Measurements from ENCODE around the gene DOCK6. TPM values are rescaled to one million over a fixed set of nuclear protein-coding genes. Genes with fewer than 3 reads are reported as not detected.
A peak's percentile ranks its signal among the peaks of the same experiment; 100 is the strongest.

Gene DOCK6
- total RNA-seq, 1 donor from 2014 or later, result 43.2 TPM

DNA sequence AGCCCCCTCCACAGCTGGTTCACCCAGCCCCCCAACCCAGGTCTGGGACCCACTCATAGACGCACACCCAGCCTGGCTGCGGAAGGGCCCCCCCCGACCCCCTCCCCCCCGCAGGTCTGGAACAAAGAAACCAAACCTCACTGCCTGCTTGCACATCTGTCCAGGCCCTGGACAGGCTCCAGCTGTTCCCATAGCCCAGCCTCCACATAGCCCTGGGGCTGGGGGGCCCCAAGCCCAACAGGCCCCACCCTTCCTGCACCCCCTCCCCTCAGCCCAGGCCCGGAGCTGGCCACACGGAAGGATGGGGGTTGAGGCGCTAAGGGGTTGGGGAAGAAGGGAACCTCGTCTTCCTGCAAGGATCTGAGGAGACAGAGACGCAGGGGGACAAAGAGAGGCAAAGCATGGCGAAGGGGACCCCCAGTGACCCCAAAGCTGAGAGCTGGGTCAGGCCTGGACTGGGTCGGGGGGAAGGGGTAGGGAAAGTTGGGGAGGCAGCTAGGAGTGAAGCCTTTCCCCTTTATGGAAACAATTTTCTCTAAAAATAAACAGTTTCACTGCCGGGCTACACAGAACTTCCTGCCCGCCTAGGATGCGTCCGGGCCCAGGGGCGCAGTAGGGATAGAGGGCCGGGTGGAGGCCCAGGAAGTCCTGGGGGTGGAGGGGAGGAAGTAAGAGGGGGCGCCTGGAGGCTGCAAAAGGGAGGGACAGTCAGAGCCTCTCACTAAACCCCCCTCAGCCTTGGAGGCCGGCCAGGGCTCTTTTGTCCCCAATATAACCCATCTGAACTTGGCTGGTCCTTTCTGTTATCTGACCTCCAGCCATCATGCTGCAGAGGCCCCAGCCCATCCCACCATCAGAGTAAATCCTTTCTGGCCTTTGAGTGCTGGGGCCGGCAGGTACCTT, 67.4 kb downstream of the DOCK6 start:
- H3K27ac ChIP-seq (replicated peaks), result peak overlapping the region; percentile 95
- H3K27me3 ChIP-seq (ENCODE audit: low read depth), result no peaks in the 10 kb centered on the region
- peaks cover 43% of the 10 kb centered on the region for H3K36me3 ChIP-seq
- DNase-seq, result peak; percentile 51
- TF ChIP-seq, protein P1, sequence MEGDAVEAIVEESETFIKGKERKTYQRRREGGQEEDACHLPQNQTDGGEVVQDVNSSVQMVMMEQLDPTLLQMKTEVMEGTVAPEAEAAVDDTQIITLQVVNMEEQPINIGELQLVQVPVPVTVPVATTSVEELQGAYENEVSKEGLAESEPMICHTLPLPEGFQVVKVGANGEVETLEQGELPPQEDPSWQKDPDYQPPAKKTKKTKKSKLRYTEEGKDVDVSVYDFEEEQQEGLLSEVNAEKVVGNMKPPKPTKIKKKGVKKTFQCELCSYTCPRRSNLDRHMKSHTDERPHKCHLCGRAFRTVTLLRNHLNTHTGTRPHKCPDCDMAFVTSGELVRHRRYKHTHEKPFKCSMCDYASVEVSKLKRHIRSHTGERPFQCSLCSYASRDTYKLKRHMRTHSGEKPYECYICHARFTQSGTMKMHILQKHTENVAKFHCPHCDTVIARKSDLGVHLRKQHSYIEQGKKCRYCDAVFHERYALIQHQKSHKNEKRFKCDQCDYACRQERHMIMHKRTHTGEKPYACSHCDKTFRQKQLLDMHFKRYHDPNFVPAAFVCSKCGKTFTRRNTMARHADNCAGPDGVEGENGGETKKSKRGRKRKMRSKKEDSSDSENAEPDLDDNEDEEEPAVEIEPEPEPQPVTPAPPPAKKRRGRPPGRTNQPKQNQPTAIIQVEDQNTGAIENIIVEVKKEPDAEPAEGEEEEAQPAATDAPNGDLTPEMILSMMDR (IDR thresholded peaks at IDR 0.05; ENCODE audit: borderline replicate concordance), result no peak
- peaks cover 94% of the 10 kb centered on the region for H3K4me1 ChIP-seq
- intact Hi-C loops (cut with micrococcal nuclease), result no loop called here
- no peaks in the 10 kb centered on the region for H3K9me3 ChIP-seq (replicated peaks)
- H3K4me3 ChIP-seq, result peak overlapping the region; percentile 84

DNA sequence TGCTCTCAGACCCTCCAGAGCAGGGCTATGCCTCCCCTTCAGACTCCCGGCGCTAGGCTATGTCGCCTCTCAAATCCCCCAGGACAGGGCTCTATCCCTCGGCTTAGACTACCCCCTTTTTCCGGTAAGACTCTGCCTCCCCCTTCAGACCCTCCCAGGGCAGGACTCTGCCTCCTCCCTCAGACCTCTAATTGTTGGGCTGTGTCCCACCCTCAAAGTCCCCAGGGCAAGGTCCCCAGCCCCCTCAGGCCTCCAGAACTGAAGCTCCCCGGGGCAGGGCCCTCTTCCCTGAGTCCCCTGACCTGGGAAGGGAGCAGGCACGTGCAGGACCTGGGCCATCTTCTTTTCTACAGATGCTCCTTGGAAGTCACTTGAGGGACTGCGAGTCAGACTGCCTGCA, 68.2 kb downstream of the DOCK6 start:
- H3K9me3 ChIP-seq (replicated peaks), result no peaks in the 10 kb centered on the region
- peak overlapping the region; percentile 95 for H3K27ac ChIP-seq (replicated peaks)
- H3K36me3 ChIP-seq, result peaks cover 36% of the 10 kb centered on the region
- no peak for DNase-seq
- no peaks in the 10 kb centered on the region for H3K27me3 ChIP-seq (ENCODE audit: low read depth)
- H3K4me3 ChIP-seq, result peak overlapping the region; percentile 84
- TF ChIP-seq, protein P1 (IDR thresholded peaks at IDR 0.05; ENCODE audit: borderline replicate concordance), result no peak
- peaks cover 98% of the 10 kb centered on the region for H3K4me1 ChIP-seq
- intact Hi-C loops (cut with micrococcal nuclease), result no loop called here

DNA sequence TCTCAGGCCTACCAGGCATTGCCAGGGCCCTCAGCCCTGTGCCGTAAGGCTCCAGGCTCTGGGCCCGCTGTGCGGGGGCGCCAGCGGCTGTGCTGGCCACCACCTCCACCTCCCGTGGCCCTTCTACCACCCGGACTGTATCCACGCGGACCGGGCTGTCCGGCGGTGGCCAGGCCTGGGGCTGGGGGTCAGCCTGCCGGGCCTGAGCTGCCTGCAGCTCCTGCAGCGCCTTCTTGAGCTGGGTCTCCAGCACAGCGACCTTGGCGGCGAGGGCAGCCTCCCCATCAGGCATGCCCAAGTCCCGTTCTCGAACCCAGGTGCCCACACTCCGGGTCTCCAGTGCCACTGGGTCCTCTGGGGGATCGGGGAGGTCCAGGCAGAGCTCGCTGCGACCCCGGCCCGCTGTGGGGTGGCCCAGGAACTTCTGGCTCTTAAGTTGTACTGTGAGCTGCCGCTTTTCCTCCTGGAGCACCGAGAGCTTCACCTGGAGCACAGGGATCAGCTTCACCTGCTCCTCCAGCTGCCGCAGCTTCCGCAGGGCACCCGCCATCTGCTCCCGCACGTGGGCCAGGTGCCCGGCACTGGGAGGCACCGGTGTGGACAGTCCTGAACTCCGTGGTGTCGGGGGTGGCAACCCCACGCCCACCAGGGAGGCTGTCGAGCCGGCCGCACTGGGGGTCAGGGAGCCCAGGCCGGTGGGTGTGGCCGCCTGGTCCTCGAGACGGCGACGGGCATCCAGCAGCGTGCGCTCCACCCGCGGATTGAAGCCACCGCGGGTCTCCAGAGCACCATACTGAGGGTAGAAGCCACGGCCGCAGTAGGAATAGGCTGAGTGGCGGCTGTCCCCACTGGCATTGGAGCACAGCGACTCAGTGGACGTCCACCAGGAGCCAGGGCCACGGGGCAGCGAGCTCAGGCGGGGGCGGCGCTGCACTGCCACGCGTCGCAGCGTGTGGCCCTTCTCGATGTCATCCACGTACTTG, 69.1 kb downstream of the DOCK6 start:
- Histone ChIP-seq H3K27me3 (ENCODE audit: low read depth) (no peaks in the 10 kb centered on the region), H3K4me1 (peaks cover 98% of the 10 kb centered on the region), H3K9me3 (replicated peaks) (no peaks in the 10 kb centered on the region), H3K36me3 (peaks cover 37% of the 10 kb centered on the region), H3K27ac (replicated peaks) (peak overlapping the region; percentile 95), H3K4me3 (peak overlapping the region; percentile 84)
- TF ChIP-seq, protein P1 (IDR thresholded peaks at IDR 0.05; ENCODE audit: borderline replicate concordance), result no peak
- intact Hi-C loops (cut with micrococcal nuclease), result no loop called here
- no peak for DNase-seq

DNA sequence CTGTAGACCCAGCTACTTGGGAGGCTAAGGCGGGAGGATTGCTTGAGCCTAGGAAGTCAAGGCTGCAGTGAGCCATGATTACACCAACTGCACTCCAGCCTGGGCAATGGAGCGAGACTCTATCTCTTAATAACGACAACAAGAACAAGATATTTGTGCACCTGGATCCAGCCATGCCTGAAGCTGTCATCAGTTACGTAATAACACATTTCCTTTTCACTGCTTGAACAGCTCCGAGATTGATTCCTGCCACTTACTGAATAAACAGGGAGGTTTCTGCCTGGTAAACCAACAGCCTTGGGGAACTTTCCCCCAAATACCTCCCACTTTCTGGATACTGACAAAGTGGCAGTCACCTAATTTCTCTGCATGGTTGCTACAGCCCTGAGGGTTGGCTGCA, 70.4 kb downstream of the DOCK6 start:
- intact Hi-C loops (cut with micrococcal nuclease), result no loop called here
- TF ChIP-seq, protein P1 (IDR thresholded peaks at IDR 0.05; ENCODE audit: borderline replicate concordance), result no peak
- H3K4me1 ChIP-seq, result peaks cover 100% of the 10 kb centered on the region
- H3K9me3 ChIP-seq (replicated peaks), result no peaks in the 10 kb centered on the region
- H3K27me3 ChIP-seq (ENCODE audit: low read depth), result no peaks in the 10 kb centered on the region
- H3K36me3 ChIP-seq, result peaks cover 50% of the 10 kb centered on the region
- DNase-seq, result no peak
- peak overlapping the region; percentile 95 for H3K27ac ChIP-seq (replicated peaks)
- peak overlapping the region; percentile 84 for H3K4me3 ChIP-seq

DNA sequence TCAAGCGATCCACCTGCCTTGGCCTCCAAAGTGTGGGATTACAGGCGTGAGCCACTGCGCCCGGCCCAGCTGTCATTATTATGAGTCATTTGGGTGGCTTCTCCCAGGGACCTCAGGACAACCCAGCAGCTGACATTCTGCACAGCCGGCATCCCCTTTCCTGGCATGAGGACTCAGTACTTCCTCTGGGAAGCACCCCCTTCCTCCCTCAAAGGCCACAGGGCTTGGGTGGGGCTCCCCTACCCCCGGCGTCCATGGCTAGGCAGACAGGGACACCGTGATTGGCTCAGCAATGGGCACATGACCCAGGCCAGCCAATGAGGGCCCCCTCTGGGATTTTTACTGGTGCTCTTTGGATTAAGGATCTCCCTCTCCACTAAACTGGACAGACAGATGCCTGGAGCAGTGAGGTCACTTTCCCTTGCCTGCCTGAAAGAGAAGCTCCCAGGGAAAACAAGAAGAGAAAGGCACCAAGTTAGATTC, 71.0 kb downstream of the DOCK6 start:
- Histone ChIP-seq H3K36me3 (peaks cover 57% of the 10 kb centered on the region), H3K27ac (replicated peaks) (peak overlapping the region; percentile 95), H3K4me3 (peak overlapping the region; percentile 84), H3K9me3 (replicated peaks) (no peaks in the 10 kb centered on the region), H3K27me3 (ENCODE audit: low read depth) (no peaks in the 10 kb centered on the region), H3K4me1 (peaks cover 100% of the 10 kb centered on the region)
- peak; percentile 83 for DNase-seq
- TF ChIP-seq, protein P1 (IDR thresholded peaks at IDR 0.05; ENCODE audit: borderline replicate concordance), result no peak
- intact Hi-C loops (cut with micrococcal nuclease), result no loop called here

All from left ventricle myocardium inferior (tissue), 1 donor.